CD4-positive, alpha-beta T cell (primary cell): ENCODE results near the gene NRXN3. TPM values are rescaled to one million over a fixed set of nuclear protein-coding genes. Genes with fewer than 3 reads are reported as not detected.

Experiments used
- ATAC-seq: fragments of 200-7000 bp; cut with Tn5 transposase; one replicate; pipeline ENCODE4 v1.10.0; 2022; ENCODE audit warnings: mild to moderate bottlenecking; ENCODE audit not compliant: poor library complexity
- CTCF ChIA-PET: fragments of 350-600 bp; sonication (Branson Sonifier 250); formaldehyde crosslinking; loops from one replicate; lab custom pipeline; 2021; ENCODE audit warnings: antibody characterized with exemption, inconsistent platforms; lab: Charles Lee
- POLR2A ChIA-PET: fragments of 350-600 bp; sonication (Branson Sonifier 250); formaldehyde crosslinking; loops from one replicate; lab custom pipeline; 2021; ENCODE audit warnings: antibody characterized with exemption, inconsistent platforms; lab: Charles Lee
- DNase-seq, 14 experiments: peaks; one replicate each; pipeline ENCODE4 v3.0.0-alpha.2; 2013 to 2020; ENCODE audit warnings: mixed read lengths in 2 of 14
- H3K27ac ChIP-seq, 2 donors: one replicate each; pipeline versions ENCODE4 v1.5.1 to v1.7.0; 2013; ENCODE audit warnings: low read length in 2 of 2, low read depth in 1 of 2, mild to moderate bottlenecking in 1 of 2
- H3K27me3 ChIP-seq, 2 experiments: 1 replicate in 1 of 2; 2 replicates in 1 of 2; pipeline versions ENCODE4 v1.6.1 to v1.7.0; 2013; ENCODE audit warnings: low read length in 2 of 2, control low read depth in 1 of 2, mild to moderate bottlenecking in 1 of 2, moderate library complexity in 1 of 2; ENCODE audit not compliant: insufficient read depth in 2 of 2, control insufficient read depth in 1 of 2
- H3K36me3 ChIP-seq: one replicate; pipeline ENCODE4 v1.6.1; 2013; ENCODE audit warnings: low read length, control low read depth; ENCODE audit not compliant: insufficient read depth
- H3K4me1 ChIP-seq: one replicate; pipeline ENCODE4 v1.6.1; 2013; ENCODE audit warnings: low read length, control low read depth; ENCODE audit not compliant: insufficient read depth
- H3K4me3 ChIP-seq: one replicate; pipeline ENCODE4 v1.5.1; 2013; ENCODE audit warnings: mild to moderate bottlenecking, low read length, moderate library complexity
- H3K9me3 ChIP-seq, 2 experiments: 1 replicate in 1 of 2; 2 replicates in 1 of 2; pipeline versions ENCODE4 v1.6.1 to v1.7.0; 2013; ENCODE audit warnings: low read length in 2 of 2, mild to moderate bottlenecking in 2 of 2, control low read depth in 1 of 2, moderate library complexity in 1 of 2; ENCODE audit not compliant: control insufficient read depth in 1 of 2, insufficient read depth in 1 of 2
- H3K27ac Mint-ChIP-seq: one replicate; pipeline ENCODE4 v1.8.0; 2020; ENCODE audit warnings: mixed read lengths
- H3K27me3 Mint-ChIP-seq: one replicate; pipeline ENCODE4 v1.8.0; 2021; ENCODE audit warnings: mixed read lengths
- H3K36me3 Mint-ChIP-seq: one replicate; pipeline ENCODE4 v1.8.0; 2021; ENCODE audit warnings: low read depth, mixed read lengths
- H3K4me1 Mint-ChIP-seq: one replicate; pipeline ENCODE4 v1.8.0; 2021; ENCODE audit warnings: low read depth, mixed read lengths
- H3K4me3 Mint-ChIP-seq: one replicate; pipeline ENCODE4 v1.8.0; 2020; ENCODE audit warnings: mild to moderate bottlenecking, mixed read lengths
- H3K9me3 Mint-ChIP-seq: one replicate; pipeline ENCODE4 v1.8.0; 2020; ENCODE audit warnings: mixed read lengths
- CTCF ChIP-seq: fragments of 200-600 bp; IDR thresholded peaks from one replicate; pipeline ENCODE4 v1.8.0; 2022; ENCODE audit warnings: antibody characterized with exemption, mild to moderate bottlenecking
- intact Hi-C, 2 experiments: fragments of 100-400 bp; cut with DNase I in 1 of 2; cut with micrococcal nuclease in 1 of 2; formaldehyde crosslinking; loops; one replicate each; pipeline versions ENCODE4 v1.15.1 to v1.9.0; 2023 to 2025; cut with DNase I, micrococcal nuclease
- total RNA-seq, 174 experiments: library from RNA in 2 of 174; stranded (reverse) in 2 of 174; gene quantifications; one replicate each; pipeline ENCODE4 v1.2.3 and lab custom pipeline; 2021 to 2026

NRXN3 gene
- total RNA-seq, 2 experiments from 2014 or later = not detected

GRCh38 chr14:79668951-79669350, 1498.8 kb downstream of the NRXN3 start:
- no peak overlapping the region for H3K27ac ChIP-seq
- no peaks in the 10 kb centered on the region for H3K9me3 ChIP-seq
- no peak for TF ChIP-seq CTCF
- POLR2A ChIA-PET = no interaction called here
- peaks cover 2% of the 10 kb centered on the region for H3K9me3 Mint-ChIP-seq
- H3K27ac Mint-ChIP-seq = no peak overlapping the region
- no peaks in the 10 kb centered on the region for H3K27me3 Mint-ChIP-seq
- CTCF ChIA-PET = no interaction called here
- H3K4me3 ChIP-seq = no peak overlapping the region
- ATAC-seq (no peak), DNase-seq (no peak)
- H3K36me3 ChIP-seq = no peaks in the 10 kb centered on the region
- H3K27me3 ChIP-seq = no peaks in the 10 kb centered on the region
- H3K4me1 Mint-ChIP-seq = no peaks in the 10 kb centered on the region
- no peak overlapping the region for H3K4me3 Mint-ChIP-seq
- H3K4me1 ChIP-seq = no peaks in the 10 kb centered on the region
- H3K36me3 Mint-ChIP-seq = no peaks in the 10 kb centered on the region
- intact Hi-C loops = no loop called here

- Mint-ChIP-seq H3K4me1 (no peaks in the 10 kb centered on the region), H3K9me3 (peaks cover 2% of the 10 kb centered on the region), H3K27me3 (no peaks in the 10 kb centered on the region), H3K27ac (no peak overlapping the region), H3K36me3 (no peaks in the 10 kb centered on the region), H3K4me3 (no peak overlapping the region)
- no peak for TF ChIP-seq CTCF
- intact Hi-C loops = no loop called here
- Histone ChIP-seq H3K4me3 (no peak overlapping the region), H3K9me3 (no peaks in the 10 kb centered on the region), H3K4me1 (no peaks in the 10 kb centered on the region), H3K36me3 (no peaks in the 10 kb centered on the region), H3K27ac (no peak overlapping the region), H3K27me3 (no peaks in the 10 kb centered on the region)
- DNase-seq (no peak), ATAC-seq (no peak)
- ChIA-PET CTCF (interaction anchor here (0.6 kb wide), 1 partner anchor 504 kb away, joined by 3 read pairs; no protein-coding TSS in a partner anchor), POLR2A (no interaction called here)
These were observed 1500.6 kb downstream of the NRXN3 start for GRCh38 chr14:79670811-79671210.

- Histone ChIP-seq H3K27me3 (no peaks in the 10 kb centered on the region), H3K9me3 (no peaks in the 10 kb centered on the region), H3K27ac (no peak overlapping the region), H3K4me1 (no peaks in the 10 kb centered on the region), H3K4me3 (no peak overlapping the region), H3K36me3 (no peaks in the 10 kb centered on the region)
- Mint-ChIP-seq H3K4me1 (no peaks in the 10 kb centered on the region), H3K27ac (no peak overlapping the region), H3K4me3 (no peak overlapping the region), H3K9me3 (no peaks in the 10 kb centered on the region), H3K36me3 (no peaks in the 10 kb centered on the region), H3K27me3 (no peaks in the 10 kb centered on the region)
- CTCF ChIA-PET = no interaction called here
- intact Hi-C loops = no loop called here
- no peak for DNase-seq
- no peak for TF ChIP-seq CTCF
- POLR2A ChIA-PET = no interaction called here
- ATAC-seq = no peak
These were observed 1509.9 kb downstream of the NRXN3 start for GRCh38 chr14:79680087-79680486.
